GM21381 (cell line): ENCODE data around the gene NRDC.

Source experiments
- ATAC-seq: cut with Tn5 transposase; IDR thresholded peaks from one replicate; pipeline ENCODE4 v1.9.1; 2021; ENCODE audit warnings: mild to moderate bottlenecking, moderate library complexity; ENCODE audit not compliant: unreplicated experiment

Gene NRDC, protein sequence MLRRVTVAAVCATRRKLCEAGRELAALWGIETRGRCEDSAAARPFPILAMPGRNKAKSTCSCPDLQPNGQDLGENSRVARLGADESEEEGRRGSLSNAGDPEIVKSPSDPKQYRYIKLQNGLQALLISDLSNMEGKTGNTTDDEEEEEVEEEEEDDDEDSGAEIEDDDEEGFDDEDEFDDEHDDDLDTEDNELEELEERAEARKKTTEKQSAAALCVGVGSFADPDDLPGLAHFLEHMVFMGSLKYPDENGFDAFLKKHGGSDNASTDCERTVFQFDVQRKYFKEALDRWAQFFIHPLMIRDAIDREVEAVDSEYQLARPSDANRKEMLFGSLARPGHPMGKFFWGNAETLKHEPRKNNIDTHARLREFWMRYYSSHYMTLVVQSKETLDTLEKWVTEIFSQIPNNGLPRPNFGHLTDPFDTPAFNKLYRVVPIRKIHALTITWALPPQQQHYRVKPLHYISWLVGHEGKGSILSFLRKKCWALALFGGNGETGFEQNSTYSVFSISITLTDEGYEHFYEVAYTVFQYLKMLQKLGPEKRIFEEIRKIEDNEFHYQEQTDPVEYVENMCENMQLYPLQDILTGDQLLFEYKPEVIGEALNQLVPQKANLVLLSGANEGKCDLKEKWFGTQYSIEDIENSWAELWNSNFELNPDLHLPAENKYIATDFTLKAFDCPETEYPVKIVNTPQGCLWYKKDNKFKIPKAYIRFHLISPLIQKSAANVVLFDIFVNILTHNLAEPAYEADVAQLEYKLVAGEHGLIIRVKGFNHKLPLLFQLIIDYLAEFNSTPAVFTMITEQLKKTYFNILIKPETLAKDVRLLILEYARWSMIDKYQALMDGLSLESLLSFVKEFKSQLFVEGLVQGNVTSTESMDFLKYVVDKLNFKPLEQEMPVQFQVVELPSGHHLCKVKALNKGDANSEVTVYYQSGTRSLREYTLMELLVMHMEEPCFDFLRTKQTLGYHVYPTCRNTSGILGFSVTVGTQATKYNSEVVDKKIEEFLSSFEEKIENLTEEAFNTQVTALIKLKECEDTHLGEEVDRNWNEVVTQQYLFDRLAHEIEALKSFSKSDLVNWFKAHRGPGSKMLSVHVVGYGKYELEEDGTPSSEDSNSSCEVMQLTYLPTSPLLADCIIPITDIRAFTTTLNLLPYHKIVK

DNA sequence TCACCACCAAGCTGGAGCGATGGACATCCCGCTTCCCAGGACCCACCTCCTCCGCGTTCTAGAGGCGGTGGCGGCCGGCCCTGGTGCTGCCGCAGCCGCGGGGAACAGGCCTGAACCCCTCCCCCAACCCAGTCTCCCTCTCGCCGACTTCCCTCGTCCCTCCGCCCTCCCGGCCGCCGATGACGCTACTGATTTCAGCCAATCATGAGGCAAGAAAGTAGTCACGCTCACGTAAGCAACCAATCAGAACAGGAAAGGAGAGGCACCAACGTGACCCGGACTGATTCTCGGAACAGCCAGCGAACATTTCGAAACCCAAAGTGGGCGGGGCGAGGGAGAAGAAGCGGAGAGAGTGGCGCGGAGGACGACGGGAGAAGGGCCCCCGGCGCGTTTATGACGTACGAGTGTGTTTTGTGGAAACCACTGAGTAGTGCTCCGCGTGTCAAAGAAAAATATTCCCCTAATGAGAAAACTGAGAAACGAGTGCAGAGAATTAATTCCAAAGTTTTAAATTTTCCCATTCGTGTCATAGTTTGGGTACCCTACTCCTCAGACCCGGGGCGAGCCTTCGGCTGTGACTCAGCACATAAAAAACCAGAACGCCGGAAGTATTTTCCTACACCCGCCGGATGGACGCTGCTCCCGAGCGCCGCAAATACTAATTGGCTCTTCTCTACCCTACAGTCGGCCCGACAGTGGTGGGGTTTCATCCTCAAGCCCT lies at the start of gene NRDC:
NRDC (minus strand) TSS at position 112 of the 721 bp plus-strand sequence. CDS start 112 bp downstream, outside the sequence.
- ATAC-seq: peak; percentile 94

DNA sequence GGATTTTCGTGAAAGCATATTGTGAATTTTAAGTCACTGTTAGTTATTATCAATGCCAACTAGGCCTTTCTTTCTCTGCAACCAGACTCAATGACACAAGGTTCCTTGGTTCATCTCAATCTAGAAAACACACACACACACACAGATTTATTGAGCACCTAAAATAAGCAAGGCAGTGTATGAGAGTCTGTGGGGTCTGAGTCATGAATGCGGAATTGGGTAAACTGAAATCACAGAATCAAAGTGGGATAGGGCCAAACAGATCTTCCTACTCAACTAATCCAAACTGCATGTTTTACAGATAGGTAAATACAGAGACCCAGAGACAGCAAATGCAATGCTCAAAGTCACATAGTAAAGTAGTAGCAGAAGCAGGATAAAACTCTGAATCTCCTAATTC lies 48.5 kb upstream of the NRDC start:
- no peak for ATAC-seq

- ATAC-seq: no peak
Observed at GRCh38 chr1:51926171-51926812, 47.8 kb upstream of the NRDC start.

- no peak for ATAC-seq
Observed at GRCh38 chr1:51924455-51924854, 45.9 kb upstream of the NRDC start.

DNA sequence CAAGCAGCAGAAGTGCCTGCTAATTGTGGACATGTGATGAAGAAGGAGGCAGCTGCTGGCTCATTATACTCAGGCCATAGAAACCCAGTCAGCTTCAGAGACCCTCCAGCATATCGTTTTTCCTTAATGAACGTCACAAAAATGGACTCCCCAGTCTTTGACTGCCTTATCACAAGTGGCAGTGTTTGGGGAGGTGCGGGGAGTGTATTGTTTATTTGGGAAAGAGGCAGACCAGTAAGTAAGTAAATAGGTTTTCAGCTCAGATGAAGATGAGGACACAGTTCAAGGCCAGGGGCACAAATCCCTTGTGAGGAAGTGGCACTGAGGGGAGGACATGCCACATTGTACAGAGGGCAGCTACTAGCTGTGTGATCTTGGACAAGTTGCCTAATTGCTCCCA lies 43.5 kb upstream of the NRDC start:
- no peak for ATAC-seq

GRCh38 chr1:51920130-51920529 lies 41.6 kb upstream of the NRDC start:
- ATAC-seq: no peak

- no peak for ATAC-seq
Observed at GRCh38 chr1:51919684-51920083, 41.2 kb upstream of the NRDC start.

DNA sequence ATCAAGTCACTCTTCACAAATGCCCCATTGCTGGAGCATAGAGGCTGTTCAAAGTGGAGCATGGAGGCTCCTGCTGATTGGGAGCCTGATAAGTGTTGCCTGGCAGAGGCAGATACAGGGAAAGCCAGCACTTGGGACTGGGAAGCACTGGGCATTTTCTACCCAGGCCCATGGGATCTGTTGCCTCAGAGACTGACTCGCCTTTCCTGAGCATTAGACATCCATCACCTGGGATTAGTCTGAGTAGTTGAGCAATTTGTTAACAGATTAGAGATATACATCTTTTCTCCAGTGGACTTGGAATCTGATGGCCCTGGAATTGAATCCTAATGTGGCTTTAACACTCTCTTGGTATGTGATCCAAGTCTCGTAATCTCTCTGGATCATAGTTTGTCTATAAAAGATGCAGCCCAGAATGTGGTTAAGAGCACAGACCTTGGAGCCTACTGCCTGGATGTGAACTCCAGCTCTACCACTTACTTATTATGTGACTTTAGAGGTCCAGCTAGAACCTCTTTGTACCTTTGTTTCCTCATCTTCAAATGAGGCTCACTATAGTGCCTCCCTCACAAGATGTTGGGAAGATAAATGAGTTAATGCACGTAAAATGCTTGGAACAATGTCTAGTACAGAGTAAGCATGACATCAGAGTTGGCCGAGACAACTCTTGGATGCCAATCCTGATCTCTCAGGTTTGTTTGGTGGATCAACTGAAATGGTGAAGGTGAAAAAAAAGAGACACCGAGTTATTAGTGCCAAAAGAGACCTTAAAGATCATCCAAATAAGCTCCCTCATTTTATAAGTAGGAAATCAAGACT lies 38.3 kb upstream of the NRDC start:
- no peak for ATAC-seq

GRCh38 chr1:51915951-51916350 lies 37.4 kb upstream of the NRDC start:
- no peak for ATAC-seq

DNA sequence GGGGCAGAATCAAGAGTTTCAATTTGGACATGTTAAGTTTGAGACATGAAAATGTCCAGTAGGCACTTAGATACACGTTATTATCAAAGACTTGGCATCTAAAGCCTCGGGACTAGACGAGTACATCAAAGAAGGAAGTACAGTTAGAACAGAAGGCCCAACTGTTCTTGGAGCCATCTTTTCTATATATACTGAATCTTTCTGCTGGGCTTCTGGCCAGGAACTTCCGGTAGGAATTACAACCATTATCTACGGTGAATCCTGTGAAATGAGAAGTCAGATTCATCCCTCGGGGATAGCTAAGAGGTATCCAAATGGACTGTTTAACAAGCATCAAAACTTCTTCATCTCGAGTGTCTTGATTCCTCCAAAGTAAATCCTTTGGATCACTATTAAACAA lies 34.4 kb upstream of the NRDC start:
- ATAC-seq: no peak

DNA sequence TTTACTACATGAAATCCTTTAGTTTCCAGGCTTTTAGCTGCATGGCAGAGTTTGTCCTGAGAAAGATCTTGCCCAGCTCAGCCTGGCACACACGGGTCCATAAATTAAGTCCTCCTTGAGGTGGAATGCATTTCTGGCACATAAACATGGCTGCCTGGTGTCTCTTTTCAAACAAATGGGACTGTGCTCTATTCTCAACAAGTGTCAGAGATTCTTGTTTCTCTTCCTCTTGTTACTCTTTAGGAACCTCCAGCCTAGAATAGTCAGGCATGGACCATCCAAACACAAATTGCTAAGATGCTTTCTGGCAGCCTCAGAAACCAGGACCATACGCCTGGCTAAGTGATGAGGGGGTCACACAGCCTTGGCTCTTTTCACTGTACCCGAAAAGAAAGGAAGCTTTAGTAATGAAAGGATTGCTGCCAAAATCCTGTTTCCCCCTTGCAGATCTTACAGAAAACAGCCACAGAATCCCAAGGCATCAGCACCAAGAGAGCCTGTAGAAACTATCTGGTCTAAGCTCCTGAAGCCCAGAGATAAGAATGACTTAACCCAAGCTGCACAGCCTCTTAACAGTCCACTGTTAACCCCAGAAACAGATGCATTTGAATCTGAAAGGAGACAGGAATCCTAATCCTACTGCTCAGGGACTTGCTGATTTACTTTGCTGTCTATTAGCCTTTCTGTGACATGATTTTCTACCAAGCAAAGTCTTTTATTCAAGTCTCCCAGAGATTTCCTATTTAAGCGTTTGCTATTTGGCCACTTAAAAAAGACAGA lies 31.9 kb upstream of the NRDC start:
- no peak for ATAC-seq

GRCh38 chr1:51908499-51908898 lies 30.0 kb upstream of the NRDC start:
- ATAC-seq: no peak

DNA sequence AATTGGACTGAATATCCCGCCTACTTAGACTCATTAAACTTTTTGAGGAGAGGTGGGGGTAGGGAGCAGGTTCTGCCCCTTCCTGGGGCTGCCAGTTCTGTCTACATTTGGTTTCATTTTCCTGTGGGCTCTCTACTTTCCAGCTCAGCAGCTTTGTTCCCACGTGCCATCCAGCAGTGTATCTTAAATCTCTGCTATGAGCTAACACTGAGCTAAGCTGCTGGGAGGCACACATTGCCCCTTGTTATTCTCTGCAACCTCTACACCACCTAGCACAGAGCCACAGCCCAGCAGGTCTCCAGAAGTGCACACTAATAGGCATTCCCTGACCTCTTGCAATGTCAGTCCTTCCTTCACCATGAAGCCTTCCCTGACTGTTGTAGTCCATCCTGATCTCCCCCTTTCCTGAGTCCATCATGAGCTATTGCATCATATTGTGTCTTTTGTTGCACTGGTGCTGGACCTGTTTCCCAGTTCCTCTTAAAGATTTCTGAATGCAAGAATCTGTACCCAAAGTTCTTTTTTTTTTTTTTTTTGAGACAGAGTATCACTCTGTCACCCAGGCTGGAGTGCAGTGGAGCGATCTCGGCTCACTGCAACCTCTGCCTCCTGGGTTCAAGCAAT lies 28.7 kb upstream of the NRDC start:
- ATAC-seq: no peak

DNA sequence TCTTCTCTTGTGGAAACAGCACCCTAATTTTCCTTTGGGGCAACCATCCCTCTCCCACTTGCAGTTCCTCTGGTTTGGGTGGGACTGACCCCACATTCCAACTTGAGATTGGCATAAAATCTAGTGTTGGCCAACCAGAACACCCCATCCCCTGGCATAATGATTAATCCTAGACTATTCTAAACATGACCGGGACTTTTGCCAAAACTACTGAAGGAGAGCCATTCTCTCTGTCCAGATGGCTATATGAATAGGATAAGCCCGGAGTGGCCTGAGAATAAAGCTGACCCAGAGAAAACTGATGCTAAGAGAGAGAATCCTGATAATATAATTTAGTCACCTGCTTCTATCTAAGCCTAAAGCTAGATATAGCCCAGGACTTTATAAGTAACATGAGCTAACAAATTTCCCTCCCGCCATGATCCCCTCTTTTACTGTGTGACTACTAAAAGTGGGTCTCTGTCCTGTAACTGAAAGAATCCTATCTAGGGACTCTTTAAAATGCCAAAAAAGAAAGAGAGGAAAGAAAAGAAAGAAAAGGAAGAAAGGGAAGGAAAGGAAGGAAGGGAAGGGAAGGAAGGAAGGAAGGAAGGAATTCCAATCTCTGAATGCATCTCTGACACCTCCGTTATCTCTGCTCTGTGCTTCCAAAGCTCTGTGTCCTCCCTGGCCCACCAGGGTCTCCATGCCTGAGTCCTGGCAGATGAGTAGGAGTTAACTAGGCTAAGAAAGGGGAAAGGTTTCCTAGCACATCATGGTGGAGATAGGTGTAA lies 28.0 kb upstream of the NRDC start:
- no peak for ATAC-seq

- ATAC-seq: no peak
Observed at GRCh38 chr1:51902456-51902855, 23.9 kb upstream of the NRDC start.

GRCh38 chr1:51901151-51901550 lies 22.6 kb upstream of the NRDC start:
- ATAC-seq: no peak

DNA sequence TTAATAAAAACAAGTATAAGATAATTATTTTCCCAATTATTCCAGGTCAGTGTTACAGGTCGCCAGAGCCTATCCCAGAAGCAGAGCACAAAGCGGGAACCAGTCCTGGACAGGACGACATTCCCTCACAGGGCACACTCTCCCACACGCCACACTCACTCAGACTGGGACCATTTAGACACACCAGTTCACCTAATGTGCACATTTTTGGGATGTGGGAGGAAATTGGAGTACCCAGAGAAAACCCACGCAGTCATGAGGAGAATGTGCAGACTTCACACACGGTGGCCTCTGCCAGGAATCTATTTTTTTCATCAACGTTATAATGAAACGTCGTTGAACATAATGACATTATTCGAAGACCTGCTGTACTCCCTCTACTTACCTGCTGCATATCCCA lies 20.5 kb upstream of the NRDC start:
- no peak for ATAC-seq
